Calu3 (cell line): Measurements from ENCODE around the gene EXD3. TPM values are rescaled to one million over a fixed set of nuclear protein-coding genes. Genes with fewer than 3 reads are reported as not detected.

Source experiments
- BruUV-seq: library from RNA; stranded (reverse); fragments of 400-500 nt; replicated peaks from 2 replicates; lab custom pipeline; 2021; lab: Mats Ljungman, UMichigan
- CTCF ChIA-PET: fragments of 300-600 bp; sonication (Branson Sonifier 250); formaldehyde crosslinking; loops from one replicate; lab custom pipeline; 2022; ENCODE audit warnings: antibody characterized with exemption; lab: Charles Lee
- DNase-seq: peaks from one replicate; pipeline ENCODE4 v3.0.0; 2022
- H3K27ac Mint-ChIP-seq: one replicate; pipeline ENCODE4 v1.8.0; 2022; ENCODE audit warnings: mixed read lengths; ENCODE audit not compliant: unreplicated experiment
- H3K27me3 Mint-ChIP-seq: one replicate; pipeline ENCODE4 v1.8.0; 2022; ENCODE audit warnings: mixed read lengths; ENCODE audit not compliant: unreplicated experiment
- H3K36me3 Mint-ChIP-seq: one replicate; pipeline ENCODE4 v1.8.0; 2022; ENCODE audit warnings: mild to moderate bottlenecking, moderate library complexity, mixed read lengths; ENCODE audit not compliant: insufficient read depth, unreplicated experiment
- H3K4me1 Mint-ChIP-seq: one replicate; pipeline ENCODE4 v1.8.0; 2022; ENCODE audit warnings: mild to moderate bottlenecking, low read depth, mixed read lengths; ENCODE audit not compliant: unreplicated experiment
- H3K4me3 Mint-ChIP-seq: one replicate; pipeline ENCODE4 v1.8.0; 2022; ENCODE audit warnings: mild to moderate bottlenecking, low read depth, moderate library complexity, mixed read lengths; ENCODE audit not compliant: unreplicated experiment
- H3K9me3 Mint-ChIP-seq: one replicate; pipeline ENCODE4 v1.8.0; 2022; ENCODE audit warnings: low read depth, mixed read lengths; ENCODE audit not compliant: unreplicated experiment
- CTCF ChIP-seq: fragments of 200-600 bp; IDR thresholded peaks from one replicate; pipeline ENCODE4 v1.8.0; 2022; ENCODE audit warnings: antibody characterized with exemption; ENCODE audit not compliant: unreplicated experiment
- intact Hi-C: fragments of 100-400 bp; cut with micrococcal nuclease; formaldehyde crosslinking; loops from one replicate; pipeline ENCODE4 v1.10.0; 2022; ENCODE audit not compliant: unreplicated experiment
- total RNA-seq: library from RNA; stranded (reverse); gene quantifications from 2 replicates; pipeline ENCODE4 v1.2.3, GENCODE V29; 2022

Gene EXD3
- total RNA-seq, 1 experiment from 2014 or later: 13.2 TPM

- Mint-ChIP-seq H3K27ac (no peak overlapping the region), H3K27me3 (no peaks in the 10 kb centered on the region), H3K36me3 (peaks cover 5% of the 10 kb centered on the region), H3K9me3 (no peaks in the 10 kb centered on the region), H3K4me3 (no peak overlapping the region), H3K4me1 (no peaks in the 10 kb centered on the region)
- CTCF ChIA-PET: interaction anchor here (0.7 kb wide), 1 partner anchor 50 kb away, joined by 4 read pairs; no protein-coding TSS in a partner anchor
- intact Hi-C loops: no loop called here
- BruUV-seq: no TSS peak
- no peak for DNase-seq
- no peak for TF ChIP-seq CTCF
Measured at GRCh38 chr9:137339045-137339907, 83.7 kb downstream of the EXD3 start.

GRCh38 chr9:137336735-137337134, 86.2 kb downstream of the EXD3 start:
- H3K4me3 Mint-ChIP-seq: no peak overlapping the region
- no TSS peak for BruUV-seq
- H3K4me1 Mint-ChIP-seq: no peaks in the 10 kb centered on the region
- CTCF ChIA-PET: no interaction called here
- DNase-seq: no peak
- H3K27ac Mint-ChIP-seq: no peak overlapping the region
- H3K27me3 Mint-ChIP-seq: no peaks in the 10 kb centered on the region
- intact Hi-C loops: no loop called here
- TF ChIP-seq CTCF: no peak
- H3K9me3 Mint-ChIP-seq: no peaks in the 10 kb centered on the region
- H3K36me3 Mint-ChIP-seq: peaks cover 5% of the 10 kb centered on the region

- H3K27ac Mint-ChIP-seq: no peak overlapping the region
- no peaks in the 10 kb centered on the region for H3K27me3 Mint-ChIP-seq
- DNase-seq: no peak
- peaks cover 7% of the 10 kb centered on the region for H3K9me3 Mint-ChIP-seq
- H3K4me3 Mint-ChIP-seq: no peak overlapping the region
- TF ChIP-seq CTCF: no peak
- no TSS peak for BruUV-seq
- intact Hi-C loops: no loop called here
- H3K4me1 Mint-ChIP-seq: no peaks in the 10 kb centered on the region
- CTCF ChIA-PET: no interaction called here
- peaks cover 7% of the 10 kb centered on the region for H3K36me3 Mint-ChIP-seq
Measured at GRCh38 chr9:137333016-137333671, 89.8 kb downstream of the EXD3 start.

- Mint-ChIP-seq H3K9me3 (peaks cover 7% of the 10 kb centered on the region), H3K36me3 (peaks cover 7% of the 10 kb centered on the region), H3K27ac (no peak overlapping the region), H3K4me3 (no peak overlapping the region), H3K4me1 (no peaks in the 10 kb centered on the region), H3K27me3 (no peaks in the 10 kb centered on the region)
- TF ChIP-seq CTCF: no peak
- CTCF ChIA-PET: no interaction called here
- intact Hi-C loops: no loop called here
- DNase-seq: no peak
- BruUV-seq: no TSS peak
Measured at GRCh38 chr9:137331929-137332328, 91.0 kb downstream of the EXD3 start.
